ENCODE data around the gene KANK2.
"Not testable (repeated sequence)": the region's sequence is repeated elsewhere in the genome, so short reads cannot be mapped to it uniquely, and the experiment has no call there.

Gene KANK2

DNA sequence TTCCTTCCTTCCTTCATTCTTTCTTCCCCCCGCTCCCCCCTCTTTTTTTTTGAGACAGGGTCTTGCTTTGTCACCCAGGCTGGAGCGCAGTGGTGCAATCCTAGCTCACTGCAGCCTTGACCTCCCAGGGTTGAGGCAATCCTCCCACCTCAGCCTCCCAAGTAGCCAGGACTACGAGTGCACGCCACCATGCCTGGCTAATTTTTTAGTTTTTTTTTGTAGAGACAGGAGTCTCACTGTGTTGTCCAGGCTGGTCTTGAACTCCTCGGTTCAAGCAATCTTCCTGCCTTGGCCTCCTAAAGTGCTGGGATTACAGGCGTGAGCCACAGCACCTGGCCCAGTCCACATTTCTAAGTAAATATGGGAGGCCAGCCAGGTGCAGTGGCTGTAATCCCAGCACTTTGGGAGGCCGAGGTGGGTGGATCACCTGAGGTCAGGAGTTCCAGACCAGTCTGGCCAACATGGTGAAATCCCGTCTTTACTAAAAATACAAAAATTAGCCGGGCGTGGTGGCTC lies 57.3 kb downstream of the KANK2 start:
- not testable (repeated sequence) for DNase-seq (ENCODE audit: low read depth)

DNA sequence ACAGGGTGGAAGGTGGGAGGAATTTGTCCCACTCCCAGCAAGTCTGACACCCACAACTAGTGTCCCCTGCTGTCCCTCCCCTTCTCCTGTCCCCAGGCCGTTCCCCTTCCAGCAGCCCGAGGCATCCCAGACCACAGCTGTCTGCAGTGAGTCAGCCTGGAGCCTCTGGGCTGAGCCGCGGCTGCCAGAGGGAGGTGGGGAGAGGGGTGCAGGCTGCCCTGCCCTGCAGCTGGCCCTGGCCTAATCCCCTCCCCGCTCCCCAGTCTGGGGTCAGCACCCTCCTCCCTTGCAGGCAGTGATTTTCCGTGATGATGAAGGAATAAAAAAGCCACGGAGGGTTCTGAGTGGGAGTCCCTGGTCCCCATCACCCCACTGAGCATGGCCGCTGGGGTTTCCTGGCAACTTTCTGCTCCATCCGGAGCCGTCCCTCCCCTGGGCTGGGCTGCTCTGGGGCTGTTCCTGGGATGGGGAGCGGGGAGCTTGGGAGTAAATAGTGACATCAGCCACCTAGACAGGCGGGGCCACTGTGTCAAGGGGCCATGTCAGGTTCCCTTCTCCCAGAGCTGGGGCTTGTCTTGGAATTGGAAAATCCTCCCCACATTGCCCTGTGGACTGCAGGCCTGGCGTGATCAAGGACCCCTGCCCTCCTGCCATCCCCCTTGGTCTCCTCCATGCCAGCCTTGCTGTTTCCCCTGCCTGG lies 58.6 kb downstream of the KANK2 start:
- DNase-seq (ENCODE audit: low read depth): no peak

DNA sequence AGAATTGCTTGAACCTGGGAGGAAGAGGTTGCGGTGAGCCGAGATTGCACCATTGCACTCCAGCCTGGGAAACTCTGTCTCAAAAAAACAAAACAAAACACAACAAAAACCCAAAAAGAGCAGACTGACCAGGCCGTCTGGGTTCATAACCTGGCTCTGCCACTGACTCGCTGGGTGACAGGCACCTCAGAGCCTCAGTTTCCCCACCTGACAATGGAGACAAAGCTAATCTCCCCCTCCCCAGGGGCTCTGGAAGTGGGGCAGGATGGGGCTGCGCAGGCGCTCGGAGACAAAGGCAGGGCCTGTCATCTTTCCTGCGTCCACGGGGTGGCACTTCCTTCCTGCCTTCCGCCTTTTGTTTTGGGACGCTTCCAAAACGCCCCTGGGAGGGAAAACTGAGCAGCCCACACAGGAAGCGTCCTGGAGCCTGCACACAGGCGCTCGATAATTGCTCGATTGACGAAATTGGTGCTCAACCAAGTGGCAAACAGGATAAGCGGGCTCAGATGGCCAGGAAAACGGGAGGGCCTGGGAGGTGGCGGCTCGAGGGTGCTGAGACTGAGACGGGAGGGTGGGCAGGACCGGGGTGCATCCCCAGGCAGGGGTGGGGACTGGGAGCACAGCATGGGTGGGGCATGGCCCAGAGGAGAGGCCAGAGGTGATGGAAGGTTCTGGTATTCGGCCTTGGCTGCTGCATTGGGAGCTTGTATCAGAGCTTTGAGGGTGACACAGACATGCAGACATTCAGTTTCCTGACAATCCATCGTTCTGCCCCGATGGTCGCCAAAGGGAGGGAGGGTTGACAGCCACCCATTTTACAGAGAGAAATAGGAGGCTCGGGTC lies 59.6 kb downstream of the KANK2 start:
- peak; percentile 34 for DNase-seq (ENCODE audit: low read depth)

DNA sequence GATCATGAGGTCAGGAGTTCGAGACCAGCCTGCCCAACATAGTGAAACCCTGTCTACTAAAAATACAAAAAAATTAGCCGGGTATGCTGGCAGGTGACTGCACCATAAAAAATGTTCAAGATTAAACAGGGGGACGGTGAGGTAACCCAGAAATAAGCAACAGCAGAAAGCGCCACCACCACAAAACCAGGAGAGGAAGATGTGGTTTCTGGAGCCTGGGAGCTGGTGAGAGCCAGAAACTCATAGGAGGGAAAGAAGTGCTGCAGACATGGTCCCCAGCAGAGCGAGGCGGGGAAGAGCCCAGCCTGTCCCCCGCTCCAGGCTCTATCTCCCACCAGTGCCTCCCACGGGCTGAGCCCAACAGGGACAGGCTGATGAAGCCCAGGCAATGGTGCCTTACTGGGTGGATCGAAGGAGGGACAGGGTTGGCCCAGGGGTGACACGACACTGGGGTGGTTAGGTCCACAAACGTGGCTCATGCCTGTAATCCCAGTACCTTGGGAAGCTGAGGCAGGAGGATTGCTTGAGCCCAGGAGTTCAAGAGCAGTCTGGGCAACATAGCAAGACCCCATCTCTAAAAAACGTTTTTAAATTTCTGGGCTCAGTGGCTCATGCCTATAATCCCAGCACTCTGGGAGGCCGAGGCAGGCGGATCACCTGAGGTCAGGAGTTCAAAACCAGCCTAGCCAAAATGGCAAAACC lies 60.8 kb downstream of the KANK2 start:
- no peak for DNase-seq (ENCODE audit: low read depth)

DNA sequence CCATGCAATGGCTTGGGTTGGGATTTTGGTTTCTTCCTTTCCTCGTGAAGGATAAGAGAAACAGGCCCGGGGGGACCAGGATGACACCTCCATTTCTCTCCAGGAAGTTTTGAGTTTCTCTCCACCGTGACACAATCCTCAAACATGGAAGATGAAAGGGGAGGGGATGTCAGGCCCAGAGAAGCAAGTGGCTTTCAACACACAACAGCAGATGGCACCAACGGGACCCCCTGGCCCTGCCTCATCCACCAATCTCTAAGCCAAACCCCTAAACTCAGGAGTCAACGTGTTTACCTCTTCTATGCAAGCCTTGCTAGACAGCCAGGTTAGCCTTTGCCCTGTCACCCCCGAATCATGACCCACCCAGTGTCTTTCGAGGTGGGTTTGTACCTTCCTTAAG lies 65.9 kb downstream of the KANK2 start:
- DNase-seq (ENCODE audit: low read depth): no peak

DNA sequence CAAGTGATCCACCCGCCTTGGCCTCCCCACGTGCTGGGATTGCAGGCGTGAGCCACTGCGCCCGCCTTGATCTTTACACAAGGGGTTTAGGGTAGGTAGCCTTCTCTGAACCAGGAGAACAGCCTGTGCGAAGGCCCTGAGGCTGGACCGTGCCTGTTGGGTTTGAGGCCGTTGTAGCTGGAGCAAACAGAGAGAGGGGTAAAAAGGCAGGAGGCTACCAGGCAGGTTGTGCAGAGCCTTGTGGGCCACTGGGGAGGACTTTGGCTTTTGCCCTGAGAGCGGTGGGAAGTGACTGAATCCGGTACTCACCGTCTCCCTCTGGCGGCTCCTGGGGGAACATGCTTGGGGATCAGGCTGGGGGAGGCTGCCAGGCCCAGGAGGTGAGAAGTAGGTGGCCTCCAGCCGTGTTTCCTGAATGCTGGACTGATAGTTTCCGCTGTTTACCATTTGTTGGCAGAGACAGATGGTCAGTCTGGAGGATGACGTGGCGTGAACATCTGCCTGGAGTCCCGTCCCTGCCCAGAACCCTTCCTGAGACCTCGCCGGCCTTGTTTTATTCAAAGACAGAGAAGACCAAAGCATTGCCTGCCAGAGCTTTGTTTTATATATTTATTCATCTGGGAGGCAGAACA lies 66.4 kb downstream of the KANK2 start:
- DNase-seq (ENCODE audit: low read depth): peak; percentile 27

DNA sequence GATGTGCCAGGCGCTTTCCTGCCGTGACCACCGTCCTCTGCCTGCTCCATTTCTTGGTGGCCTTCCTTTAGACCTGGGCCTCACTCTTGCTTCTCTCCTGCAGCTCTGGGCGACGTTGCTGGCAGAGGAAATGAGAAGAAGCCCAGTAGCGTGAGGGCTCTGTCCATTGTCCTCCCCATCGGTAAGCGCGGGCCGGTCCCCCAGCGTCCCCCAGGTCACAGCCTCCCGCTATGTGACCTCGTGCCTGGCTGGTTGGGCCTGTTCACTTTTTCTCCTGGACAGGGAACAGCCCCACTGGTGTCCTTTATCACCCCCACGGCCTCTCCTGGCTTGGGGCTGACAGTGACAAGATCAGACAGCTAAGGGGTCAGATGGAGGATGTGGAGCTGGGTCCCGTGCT lies 69.4 kb downstream of the KANK2 start:
- no peak for DNase-seq (ENCODE audit: low read depth)

DNA sequence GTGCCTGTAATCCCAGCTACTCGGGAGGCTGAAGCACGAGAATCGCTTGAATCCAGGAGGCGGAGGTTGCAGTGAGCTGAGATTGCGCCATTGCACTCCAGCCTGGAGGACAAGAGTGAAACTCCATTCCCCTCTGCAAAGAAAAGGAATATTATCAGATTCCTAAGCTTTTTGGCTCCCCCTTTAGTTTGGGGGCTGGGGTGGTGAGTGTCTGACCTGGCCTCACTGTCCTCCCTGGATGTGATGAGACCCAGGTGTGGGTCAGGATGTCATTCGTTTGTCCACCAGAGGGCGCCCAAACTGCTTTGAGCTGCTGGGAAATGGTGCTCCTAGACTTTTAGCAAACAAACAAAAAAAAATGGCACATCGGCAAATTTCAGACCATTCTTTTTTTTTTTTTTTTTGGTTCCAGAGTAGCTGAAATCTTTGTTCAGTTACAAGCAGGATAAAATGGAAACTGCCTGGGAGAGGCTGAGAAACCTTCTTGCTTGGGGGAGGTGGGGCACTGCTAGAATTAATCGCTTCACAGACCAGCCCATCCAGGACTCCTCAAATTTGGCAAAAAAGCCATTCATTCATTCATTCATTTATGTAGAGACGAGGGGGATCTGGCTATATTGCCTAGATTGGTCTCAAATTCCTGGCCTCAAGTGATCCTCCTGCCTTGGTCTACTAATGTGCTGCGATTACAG lies 71.2 kb downstream of the KANK2 start:
- peak; percentile 31 for DNase-seq (ENCODE audit: low read depth)

DNA sequence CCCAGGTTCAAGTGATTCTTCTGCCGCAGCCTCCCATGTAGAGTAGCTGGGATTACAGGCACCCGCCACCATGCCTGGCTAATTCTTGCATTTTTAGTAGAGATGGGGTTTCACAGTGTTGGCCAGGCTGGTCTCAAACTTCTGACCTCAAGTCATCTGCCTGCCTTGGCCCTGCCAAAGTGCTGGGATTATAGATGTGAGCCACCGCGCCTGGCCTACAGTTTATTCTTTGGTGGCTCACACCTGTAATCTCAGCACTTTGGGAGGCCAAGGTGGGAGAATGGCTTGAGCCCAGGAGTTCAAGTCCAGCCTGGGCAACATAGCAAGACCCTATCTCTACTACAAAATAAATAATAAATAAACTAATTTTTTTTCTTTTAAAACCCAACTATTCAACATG lies 73.2 kb downstream of the KANK2 start:
- not testable (repeated sequence) for DNase-seq (ENCODE audit: low read depth)

DNA sequence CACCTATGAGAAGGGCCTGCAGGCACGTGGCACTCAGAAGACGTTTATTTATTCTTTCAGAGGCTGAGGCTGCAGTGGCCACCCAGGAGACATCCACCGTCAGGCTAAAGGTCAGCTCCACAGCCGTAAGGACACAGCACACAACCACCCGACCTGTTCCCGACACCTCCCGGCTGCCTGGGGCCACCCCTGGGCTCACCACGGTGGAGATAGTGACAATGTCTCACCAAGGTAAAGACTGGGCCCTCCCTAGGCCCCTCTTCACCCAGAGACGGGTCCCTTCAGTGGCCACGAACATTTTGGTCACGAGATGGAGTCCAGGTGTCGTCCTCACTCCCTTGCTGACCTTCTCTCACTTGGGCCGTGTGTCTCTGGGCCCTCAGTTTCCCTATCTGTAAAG lies 74.2 kb downstream of the KANK2 start:
- no peak for DNase-seq (ENCODE audit: low read depth)

DNA sequence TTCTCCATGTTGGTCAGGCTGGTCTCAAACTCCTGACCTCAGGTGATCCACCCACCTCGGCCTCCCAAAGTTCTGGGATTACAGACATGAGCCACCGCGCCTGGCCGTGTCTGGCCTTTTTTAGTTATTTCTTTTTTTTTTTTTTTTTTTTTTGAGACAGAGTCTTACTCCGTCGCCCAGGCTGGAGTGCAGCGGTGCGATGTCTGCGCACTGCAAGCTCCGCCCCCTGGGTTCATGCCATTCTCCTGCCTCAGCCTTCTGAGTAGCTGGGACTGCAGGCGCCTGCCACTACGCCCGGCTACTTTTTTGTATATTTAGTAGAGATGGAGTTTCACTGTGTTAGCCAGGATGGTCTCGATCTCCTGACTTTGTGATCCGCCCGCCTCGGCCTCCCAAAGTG lies 75.4 kb downstream of the KANK2 start:
- not testable (repeated sequence) for DNase-seq (ENCODE audit: low read depth)

DNA sequence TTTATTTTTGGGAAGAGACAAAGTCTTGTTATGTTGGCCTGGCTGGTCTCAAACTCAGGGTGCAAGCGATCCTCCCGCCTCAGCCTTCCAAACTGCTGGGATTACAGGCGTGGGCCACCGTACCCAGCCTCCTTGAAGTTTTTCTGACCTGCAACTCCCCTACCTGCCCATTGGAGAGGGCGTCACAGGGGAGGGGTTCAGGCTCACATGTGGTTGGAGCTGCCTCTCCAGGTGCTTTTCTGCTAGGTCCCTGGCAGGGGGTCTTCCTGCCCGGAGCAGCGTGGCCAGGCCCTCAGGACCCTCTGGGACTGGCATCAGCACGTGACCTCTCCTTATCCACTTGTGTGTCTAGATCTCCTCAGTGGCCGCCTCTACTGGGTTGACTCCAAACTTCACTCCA lies 80.8 kb downstream of the KANK2 start:
- no peak for DNase-seq (ENCODE audit: low read depth)

DNA sequence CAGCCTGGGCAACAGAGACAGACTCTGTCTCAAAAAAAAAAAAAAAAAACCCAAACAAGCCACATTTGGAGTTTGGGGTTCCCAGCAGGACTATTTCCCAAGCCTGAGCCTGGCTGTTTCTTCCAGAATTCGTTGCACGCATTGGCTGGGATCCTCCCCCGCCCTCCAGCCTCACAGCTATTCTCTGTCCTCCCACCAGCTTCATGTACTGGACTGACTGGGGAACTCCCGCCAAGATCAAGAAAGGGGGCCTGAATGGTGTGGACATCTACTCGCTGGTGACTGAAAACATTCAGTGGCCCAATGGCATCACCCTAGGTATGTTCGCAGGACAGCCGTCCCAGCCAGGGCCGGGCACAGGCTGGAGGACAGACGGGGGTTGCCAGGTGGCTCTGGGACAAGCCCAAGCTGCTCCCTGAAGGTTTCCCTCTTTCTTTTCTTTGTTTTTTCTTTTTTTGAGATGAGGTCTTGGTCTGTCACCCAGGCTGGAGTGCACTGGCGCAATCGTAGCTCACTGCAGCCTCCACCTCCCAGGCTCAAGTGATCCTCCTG lies 81.4 kb downstream of the KANK2 start:
- DNase-seq (ENCODE audit: low read depth): no peak

DNA sequence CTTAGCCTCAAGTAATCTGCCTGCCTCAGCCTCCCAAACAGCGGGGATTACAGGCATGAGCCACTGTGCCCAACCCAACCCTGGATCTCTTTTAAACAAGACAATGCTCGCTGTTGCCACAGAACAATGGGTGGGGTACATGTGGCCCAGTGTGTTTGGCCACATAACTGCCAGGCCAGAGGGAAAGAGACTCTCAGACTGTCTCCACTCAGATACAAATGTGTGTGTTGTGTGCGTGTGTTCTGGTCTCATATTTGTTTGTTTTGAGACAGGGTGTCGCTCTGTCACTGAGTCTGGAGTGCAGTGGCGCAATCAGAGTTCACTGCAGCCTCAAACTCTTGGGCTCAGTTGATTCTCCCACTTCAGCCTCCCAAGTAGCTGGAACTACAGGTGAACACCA lies 82.3 kb downstream of the KANK2 start:
- no peak for DNase-seq (ENCODE audit: low read depth)

All from T-helper 22 cell (primary cell).